AG04449 (cell line): Measurements from ENCODE around the gene CFAP92.
"Not testable (repeated sequence)": the region's sequence is repeated elsewhere in the genome, so short reads cannot be mapped to it uniquely, and the experiment has no call there.

Experiments used
- CTCF ChIA-PET: fragments of 350-600 bp; formaldehyde crosslinking; extraction: SDS; loops from one replicate; lab custom pipeline; 2021; ENCODE audit warnings: antibody characterized with exemption; lab: Yijun Ruan, JAX
- POLR2A ChIA-PET: fragments of 400-600, 350-600 bp; formaldehyde crosslinking; extraction: SDS; loops from one replicate; lab custom pipeline; 2020; ENCODE audit warnings: antibody characterized with exemption, inconsistent platforms; lab: Yijun Ruan, JAX
- DNase-seq: peaks from one replicate; pipeline ENCODE4 v3.0.0-alpha.2; 2010; ENCODE audit warnings: low read depth, low spot score
- H3K4me3 ChIP-seq: 2 replicates; pipeline ENCODE4 v1.5.1; 2011; ENCODE audit warnings: low read depth, mild to moderate bottlenecking, control low read depth, low read length
- CTCF ChIP-seq: IDR thresholded peaks from one replicate; pipeline ENCODE4 v1.5.1; 2011; ENCODE audit warnings: mild to moderate bottlenecking, moderate library complexity, low read length, control low read depth, inconsistent platforms; ENCODE audit not compliant: insufficient read depth; ENCODE audit errors: missing control alignments

CFAP92 gene

GRCh38 chr3:128933213-128933921, 60.5 kb downstream of the CFAP92 start:
- H3K4me3 ChIP-seq, result no peak overlapping the region
- TF ChIP-seq CTCF, result no peak
- POLR2A ChIA-PET, result no interaction called here
- no peak for DNase-seq
- CTCF ChIA-PET, result no interaction called here

- ChIA-PET CTCF (interaction anchor here (0.6 to 3.1 kb wide), 2 partner anchors 37 to 369 kb away, joined by 3 to 11 read pairs; no protein-coding TSS in a partner anchor), POLR2A (no interaction called here)
- no peak overlapping the region for H3K4me3 ChIP-seq
- TF ChIP-seq CTCF, result no peak
- DNase-seq, result no peak
Observed at GRCh38 chr3:128932516-128933212, 61.2 kb downstream of the CFAP92 start.

GRCh38 chr3:128931046-128931445, 62.8 kb downstream of the CFAP92 start:
- DNase-seq, result no peak

GRCh38 chr3:128929364-128929763, 64.5 kb downstream of the CFAP92 start:
- no peak for TF ChIP-seq CTCF
- no peak overlapping the region for H3K4me3 ChIP-seq
- CTCF ChIA-PET, result no interaction called here
- POLR2A ChIA-PET, result no interaction called here
- DNase-seq, result no peak

More at GRCh38 chr3:128931046-128931445, 62.8 kb downstream of the CFAP92 start:
- ChIA-PET CTCF (interaction anchor here (3.1 kb wide), 1 partner anchor 39 kb away, joined by 11 read pairs; no protein-coding TSS in a partner anchor), POLR2A (no interaction called here)
- no peak for TF ChIP-seq CTCF
- H3K4me3 ChIP-seq, result no peak overlapping the region

GRCh38 chr3:128923986-128924385, 69.9 kb downstream of the CFAP92 start:
- H3K4me3 ChIP-seq, POLR2A ChIA-PET, DNase-seq: not testable (repeated sequence)
- CTCF ChIA-PET, result interaction anchor here (0.8 kb wide), 1 partner anchor 46 kb away, joined by 4 read pairs; no protein-coding TSS in a partner anchor

- POLR2A ChIA-PET, result no interaction called here
- no peak overlapping the region for H3K4me3 ChIP-seq
- no peak for TF ChIP-seq CTCF
- CTCF ChIA-PET, result interaction anchor here (0.8 kb wide), 1 partner anchor 47 kb away, joined by 4 read pairs; no protein-coding TSS in a partner anchor
- DNase-seq, result no peak
Observed at GRCh38 chr3:128923576-128923975, 70.3 kb downstream of the CFAP92 start.
